Smooth muscle cell (in vitro differentiated cells): ENCODE measurements around the gene TXNDC9. TPM values are rescaled to one million over a fixed set of nuclear protein-coding genes. Genes with fewer than 3 reads are reported as not detected.
"Not testable (repeated sequence)": the region's sequence is repeated elsewhere in the genome, so short reads cannot be mapped to it uniquely, and the experiment has no call there.

ENCODE experiments used
- DNase-seq: peaks from one replicate; lab custom pipeline; 2025; ENCODE audit not compliant: unreplicated experiment; lab: John Stamatoyannopoulos, UW
- H2AFZ ChIP-seq: fragments of 200-600 bp; sonication (generic); 2 replicates; pipeline ENCODE4 v1.6.0; 2016; ENCODE audit warnings: antibody characterized with exemption, low read depth, mild to moderate bottlenecking
- H3F3A ChIP-seq: fragments of 200-600 bp; sonication (generic); 2 replicates; pipeline ENCODE4 v1.6.0; 2017; ENCODE audit warnings: antibody characterized with exemption, low read depth
- H3K27ac ChIP-seq: fragments of 200-600 bp; sonication (generic); 2 replicates; pipeline ENCODE4 v1.5.1; 2016; ENCODE audit warnings: low read depth, mild to moderate bottlenecking
- H3K27me3 ChIP-seq: fragments of 200-600 bp; sonication (generic); 2 replicates; pipeline ENCODE4 v1.6.1; 2016; ENCODE audit warnings: low read depth, mild to moderate bottlenecking
- H3K36me3 ChIP-seq: fragments of 200-600 bp; sonication (generic); 2 replicates; pipeline ENCODE4 v1.5.1; 2016; ENCODE audit warnings: low read depth
- H3K4me1 ChIP-seq: fragments of 200-600 bp; sonication (generic); 2 replicates; pipeline ENCODE4 v1.5.1; 2016; ENCODE audit warnings: low read depth
- H3K4me2 ChIP-seq: fragments of 200-600 bp; sonication (generic); 2 replicates; pipeline ENCODE4 v1.6.0; 2016; ENCODE audit warnings: mild to moderate bottlenecking
- H3K4me3 ChIP-seq: fragments of 200-600 bp; sonication (generic); 2 replicates; pipeline ENCODE4 v1.5.1; 2016; ENCODE audit warnings: mild to moderate bottlenecking
- H3K79me2 ChIP-seq: fragments of 200-600 bp; sonication (generic); 2 replicates; pipeline ENCODE4 v1.6.0; 2016; ENCODE audit warnings: low read depth, mild to moderate bottlenecking
- H3K9ac ChIP-seq: fragments of 200-600 bp; sonication (generic); 2 replicates; pipeline ENCODE4 v1.6.0; 2016; ENCODE audit warnings: low read depth
- H3K9me3 ChIP-seq: fragments of 200-600 bp; sonication (generic); replicated peaks from 2 replicates; pipeline ENCODE4 v1.5.1; 2016; ENCODE audit warnings: low read depth
- H4K20me1 ChIP-seq: fragments of 200-600 bp; sonication (generic); 2 replicates; pipeline ENCODE4 v1.6.0; 2016; ENCODE audit warnings: low read depth
- CTCF ChIP-seq: fragments of 200-600 bp; sonication (generic); IDR thresholded peaks from 2 replicates; pipeline ENCODE4 v1.5.1; 2017; ENCODE audit warnings: borderline replicate concordance, mild to moderate bottlenecking, antibody characterized with exemption; ENCODE audit not compliant: insufficient read depth, poor library complexity, severe bottlenecking
- WGBS: methylation state at CpG from one replicate; pipeline ENCODE4 v1.1.7; 2016; ENCODE audit warnings: low lambda C conversion rate; 5-methylcytosine and 5-hydroxymethylcytosine counted together
- polyA plus RNA-seq: library from polyadenylated mRNA; unstranded; fragments of >200 nt; fragmentation: Nextera tagmentation; extraction: Ambion mirVana; gene quantifications from 2 replicates; pipeline ENCODE4 v1.2.1, GENCODE V29; 2016
- total RNA-seq: library from RNA; depleted of rRNA; stranded (reverse); fragments of >200 nt; gene quantifications from 2 replicates; pipeline ENCODE4 v1.2.3, GENCODE V29; 2014

The TXNDC9 gene
- total and polyA plus RNA-seq, 2 experiments from 2014 or later, result 38.0 to 53.8 TPM

- Histone ChIP-seq H3K4me3 (no peak overlapping the region), H3K9ac (no peak overlapping the region), H3K9me3 (no peaks in the 10 kb centered on the region), H3F3A (no peaks in the 10 kb centered on the region), H3K79me2 (no peaks in the 10 kb centered on the region), H2AFZ (no peak overlapping the region), H3K4me2 (no peak overlapping the region), H3K27me3 (no peaks in the 10 kb centered on the region), H3K4me1 (no peaks in the 10 kb centered on the region), H3K36me3 (peaks cover 24% of the 10 kb centered on the region), H3K27ac (peak overlapping the region; percentile 8), H4K20me1 (peaks cover 6% of the 10 kb centered on the region)
- WGBS, result 95% methylated on average over 9 of the region's 9 CpGs
- TF ChIP-seq CTCF, result no peak
- no peak for DNase-seq
These were observed 18.8 kb downstream of the TXNDC9 start for GRCh38 chr2:99317161-99317872.

- WGBS, result 96% methylated on average over 2 of the region's 2 CpGs
These were observed 35.0 kb downstream of the TXNDC9 start, which contains the start of gene LYG1 for GRCh38 chr2:99301097-99301496. TSS of gene LYG1 (minus strand) at chr2:99301197. CDS start at chr2:99295670, 5,527 bp downstream.

GRCh38 chr2:99299580-99299979 lies 36.6 kb downstream of the TXNDC9 start:
- Histone ChIP-seq H3F3A (no peaks in the 10 kb centered on the region), H3K36me3 (no peaks in the 10 kb centered on the region), H3K27me3 (no peaks in the 10 kb centered on the region), H3K9me3 (no peaks in the 10 kb centered on the region), H2AFZ (no peak overlapping the region), H3K27ac (no peak overlapping the region), H3K79me2 (no peaks in the 10 kb centered on the region), H4K20me1 (no peaks in the 10 kb centered on the region), H3K9ac (no peak overlapping the region), H3K4me3 (no peak overlapping the region), H3K4me1 (no peaks in the 10 kb centered on the region), H3K4me2 (no peak overlapping the region)
- TF ChIP-seq CTCF, result no peak
- 97% methylated on average over 7 of the region's 7 CpGs for WGBS
- no peak for DNase-seq

More at GRCh38 chr2:99301097-99301496, 35.0 kb downstream of the TXNDC9 start, which contains the start of gene LYG1:
- not testable (repeated sequence) for H2AFZ ChIP-seq, H3K27ac ChIP-seq, H3K4me2 ChIP-seq, H3K9me3 ChIP-seq, H4K20me1 ChIP-seq, H3K9ac ChIP-seq, DNase-seq, H3K79me2 ChIP-seq, H3K36me3 ChIP-seq, H3K4me3 ChIP-seq, H3K27me3 ChIP-seq, H3F3A ChIP-seq, H3K4me1 ChIP-seq

- TF ChIP-seq CTCF, result no peak
- H3K4me3 ChIP-seq, result no peak overlapping the region
- H3K36me3 ChIP-seq, result no peaks in the 10 kb centered on the region
- no peaks in the 10 kb centered on the region for H3K79me2 ChIP-seq
- no peak overlapping the region for H2AFZ ChIP-seq
- H3K9ac ChIP-seq, result no peak overlapping the region
- no peaks in the 10 kb centered on the region for H3K9me3 ChIP-seq
- DNase-seq, result no peak
- H3F3A ChIP-seq, result no peaks in the 10 kb centered on the region
- no peak overlapping the region for H3K4me2 ChIP-seq
- no peaks in the 10 kb centered on the region for H3K27me3 ChIP-seq
- no peaks in the 10 kb centered on the region for H4K20me1 ChIP-seq
- 70% methylated on average over 2 of the region's 2 CpGs for WGBS
- H3K4me1 ChIP-seq, result no peaks in the 10 kb centered on the region
- H3K27ac ChIP-seq, result no peak overlapping the region
These were observed 38.1 kb downstream of the TXNDC9 start for GRCh38 chr2:99297994-99298393.
